CD4-positive, alpha-beta T cell treated with Interleukin-15 for 4 hours (primary cell): ENCODE data around the gene CTF1.
"Not testable (repeated sequence)": the region's sequence is repeated elsewhere in the genome, so short reads cannot be mapped to it uniquely, and the experiment has no call there.

Experiments
- DNase-seq: peaks from one replicate; pipeline ENCODE4 v3.0.0-alpha.2; 2020; ENCODE audit warnings: low spot score

CTF1 gene

DNA sequence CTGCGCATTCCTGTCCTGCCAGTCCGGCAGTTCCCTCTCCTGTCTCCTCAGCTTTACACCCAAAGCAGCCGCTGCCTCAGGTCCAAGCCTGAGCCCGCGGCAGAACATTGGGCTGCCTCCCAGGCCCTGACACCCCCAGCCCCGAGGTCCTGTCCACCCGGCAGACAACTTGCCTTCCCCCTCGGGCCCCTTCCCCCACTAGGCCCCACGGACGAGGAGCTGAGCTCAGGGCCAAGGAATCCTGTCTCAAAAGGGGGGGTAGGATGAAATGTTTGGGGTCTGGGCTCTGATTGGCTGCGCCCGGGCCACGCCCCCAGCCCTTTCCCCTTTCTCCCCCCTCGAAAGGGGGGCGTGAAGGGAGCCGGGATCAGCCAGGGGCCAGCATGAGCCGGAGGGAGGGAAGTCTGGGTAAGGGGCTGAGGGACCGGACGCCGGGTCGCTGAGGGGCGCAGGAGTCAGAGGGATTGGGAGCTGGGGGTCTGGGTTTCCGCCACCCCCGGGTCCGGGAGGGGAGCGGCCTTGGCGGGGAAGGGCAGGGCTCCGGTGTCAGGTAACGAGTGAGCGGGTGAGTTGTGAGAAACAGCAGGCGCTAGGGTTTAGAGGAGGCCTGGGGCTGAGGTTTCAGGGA, at the start of gene CTF1:
TSS of gene CTF1 (plus strand) at position 354 of the 628 bp plus-strand sequence. CDS start at position 384, 30 bp downstream.
- no peak for DNase-seq

DNA sequence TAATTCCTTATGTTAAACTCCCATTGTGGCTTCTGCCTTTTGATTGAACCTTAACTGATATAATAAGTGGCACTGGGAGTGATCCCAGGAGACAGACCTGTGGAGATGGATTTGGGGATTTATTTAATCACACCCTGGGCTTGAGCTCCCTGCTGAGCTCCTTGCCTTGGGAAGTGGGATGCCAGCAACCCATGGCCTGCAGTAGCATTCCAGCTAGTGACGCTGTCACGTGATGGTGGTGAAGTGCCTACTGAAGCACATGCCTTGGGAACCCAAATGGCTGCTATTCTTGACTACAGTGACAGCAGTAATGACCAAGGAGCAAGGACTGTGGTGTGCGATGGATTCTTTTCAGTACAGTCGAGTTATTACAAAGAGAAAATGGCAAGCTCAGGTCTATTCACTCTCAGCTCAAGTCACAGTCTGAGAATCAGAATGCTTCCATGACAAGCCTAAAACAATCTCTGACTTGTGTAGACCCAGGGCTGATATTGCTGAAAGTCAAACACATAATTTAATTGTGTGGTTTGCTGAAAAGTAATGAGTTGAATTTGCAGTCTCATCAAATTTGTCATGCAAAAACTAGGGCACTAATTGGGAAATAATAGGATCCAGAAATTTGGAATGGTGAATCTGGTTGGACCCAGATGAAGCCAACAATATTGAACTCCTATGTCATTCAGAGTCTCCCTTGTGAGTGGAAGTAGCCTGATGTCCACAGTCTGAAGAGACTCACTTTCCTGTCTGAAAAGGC, 49.6 kb upstream of the CTF1 start:
- DNase-seq = no peak

- DNase-seq = no peak
Measured at GRCh38 chr16:30850246-30850645, 46.2 kb upstream of the CTF1 start.

DNA sequence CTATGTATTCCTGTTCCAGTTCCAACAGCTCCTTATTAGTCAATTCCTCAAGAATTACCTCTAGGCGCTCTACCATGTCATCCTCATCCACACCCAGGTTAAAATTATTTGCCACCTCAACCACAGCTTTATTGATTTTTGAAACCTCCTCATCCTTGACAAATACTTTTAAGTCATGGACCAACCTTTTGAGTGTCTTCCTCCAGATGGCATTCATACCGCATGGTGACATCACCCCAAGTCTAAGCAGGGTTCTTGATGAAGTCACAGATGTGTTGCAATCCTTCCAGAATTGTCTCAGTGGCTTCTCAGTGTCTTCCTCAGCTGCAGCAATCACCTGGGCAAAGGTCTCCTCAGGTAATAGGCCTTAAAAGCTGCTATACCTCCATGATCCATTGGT, 42.7 kb upstream of the CTF1 start:
- DNase-seq = no peak

GRCh38 chr16:30858111-30858495, 38.3 kb upstream of the CTF1 start:
- no peak for DNase-seq

GRCh38 chr16:30858829-30859423, 37.5 kb upstream of the CTF1 start:
- no peak for DNase-seq

DNA sequence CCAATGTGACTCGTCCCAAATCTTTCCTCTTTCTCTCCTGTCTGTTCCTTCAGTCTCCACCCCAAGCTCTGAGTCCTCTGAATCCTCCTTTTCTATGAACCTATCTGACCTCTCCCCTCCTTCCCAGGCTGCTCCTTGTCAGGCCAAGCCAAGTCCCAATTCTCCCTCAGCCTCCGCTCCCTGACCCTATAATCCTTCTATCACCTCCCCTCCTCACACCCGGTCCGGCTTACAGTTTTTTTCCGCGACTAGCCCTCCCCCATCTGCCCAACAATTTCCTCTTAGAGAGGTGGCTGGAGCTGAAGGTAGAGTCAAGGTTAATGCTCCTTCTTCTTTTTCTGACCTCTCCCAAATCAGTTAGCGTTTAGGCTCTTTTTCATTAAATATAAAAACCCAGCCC, 35.7 kb upstream of the CTF1 start:
- not testable (repeated sequence) for DNase-seq

DNA sequence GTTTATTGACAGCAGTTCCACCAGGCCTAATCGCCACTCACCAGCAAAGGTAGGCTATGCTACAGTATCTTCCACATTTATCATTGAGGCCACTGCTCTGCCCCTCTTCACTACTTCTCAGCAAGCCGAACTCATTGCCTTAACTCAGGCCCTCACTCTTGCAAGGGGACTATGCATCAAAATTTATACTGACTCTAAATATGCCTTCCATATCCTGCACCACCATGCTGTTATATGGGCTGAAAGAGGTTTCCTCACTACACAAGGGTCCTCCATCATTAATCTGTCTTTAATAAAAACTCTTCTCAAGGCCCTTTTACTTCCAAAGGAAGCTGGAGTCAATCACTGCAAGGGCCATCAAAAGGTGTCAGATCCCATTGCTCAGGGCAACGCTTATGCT, 33.2 kb upstream of the CTF1 start:
- DNase-seq = not testable (repeated sequence)

DNA sequence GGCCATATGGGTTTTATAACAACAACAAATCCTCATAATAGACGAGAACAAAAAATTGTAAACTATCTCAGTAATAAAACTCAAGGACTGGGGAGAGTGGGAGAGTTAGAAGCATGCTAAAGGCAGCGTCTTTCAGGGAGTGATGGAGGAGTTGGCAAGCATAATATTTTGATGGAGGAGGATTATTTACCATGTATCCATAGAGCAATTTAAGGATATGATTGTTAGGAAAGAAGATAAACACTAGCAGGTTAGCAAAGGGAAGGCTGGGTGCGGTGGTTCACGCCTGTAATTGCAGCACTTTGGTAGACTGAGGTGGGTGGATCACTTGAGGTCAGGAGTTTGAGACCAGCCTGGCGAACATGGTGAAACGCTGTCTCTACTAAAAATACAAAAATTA, 30.4 kb upstream of the CTF1 start:
- DNase-seq = no peak

- no peak for DNase-seq
Measured at GRCh38 chr16:30867747-30868146, 28.7 kb upstream of the CTF1 start.

- DNase-seq = no peak
Measured at GRCh38 chr16:30870904-30871303, 25.5 kb upstream of the CTF1 start.

DNA sequence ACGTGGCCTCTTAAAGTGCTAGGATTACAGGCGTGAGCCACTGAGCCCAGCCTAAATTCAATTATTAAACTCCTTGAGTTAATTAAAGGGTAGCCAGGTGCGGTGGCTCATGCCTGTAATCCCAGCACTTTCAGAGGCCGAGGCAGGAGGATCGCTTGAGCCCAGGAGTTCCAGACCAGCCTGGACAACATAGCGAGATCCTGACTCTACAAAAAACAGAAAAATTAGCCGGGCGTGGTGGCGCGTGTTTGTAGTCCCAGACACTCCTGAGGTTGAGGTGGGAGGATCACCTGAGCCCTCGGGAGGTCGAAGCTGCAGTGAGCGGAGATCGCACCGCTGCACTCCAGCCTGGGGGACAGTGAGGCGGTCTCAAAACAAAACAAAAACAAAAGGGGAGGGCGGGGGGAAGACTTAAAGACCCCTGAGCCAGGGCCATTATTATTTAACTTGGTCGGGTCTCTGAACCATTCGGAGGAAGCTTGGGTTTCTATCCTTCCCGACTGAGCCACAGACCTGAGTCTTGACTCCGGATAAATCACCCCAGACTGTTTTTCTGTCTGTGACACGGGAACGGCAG, 22.1 kb upstream of the CTF1 start:
- DNase-seq = no peak

GRCh38 chr16:30874821-30875717, 21.3 kb upstream of the CTF1 start:
- peak; percentile 92 for DNase-seq

- peak; percentile 65 for DNase-seq
Measured at GRCh38 chr16:30875871-30876801, 20.3 kb upstream of the CTF1 start.

- DNase-seq = no peak
Measured at GRCh38 chr16:30876867-30877266, 19.5 kb upstream of the CTF1 start.

DNA sequence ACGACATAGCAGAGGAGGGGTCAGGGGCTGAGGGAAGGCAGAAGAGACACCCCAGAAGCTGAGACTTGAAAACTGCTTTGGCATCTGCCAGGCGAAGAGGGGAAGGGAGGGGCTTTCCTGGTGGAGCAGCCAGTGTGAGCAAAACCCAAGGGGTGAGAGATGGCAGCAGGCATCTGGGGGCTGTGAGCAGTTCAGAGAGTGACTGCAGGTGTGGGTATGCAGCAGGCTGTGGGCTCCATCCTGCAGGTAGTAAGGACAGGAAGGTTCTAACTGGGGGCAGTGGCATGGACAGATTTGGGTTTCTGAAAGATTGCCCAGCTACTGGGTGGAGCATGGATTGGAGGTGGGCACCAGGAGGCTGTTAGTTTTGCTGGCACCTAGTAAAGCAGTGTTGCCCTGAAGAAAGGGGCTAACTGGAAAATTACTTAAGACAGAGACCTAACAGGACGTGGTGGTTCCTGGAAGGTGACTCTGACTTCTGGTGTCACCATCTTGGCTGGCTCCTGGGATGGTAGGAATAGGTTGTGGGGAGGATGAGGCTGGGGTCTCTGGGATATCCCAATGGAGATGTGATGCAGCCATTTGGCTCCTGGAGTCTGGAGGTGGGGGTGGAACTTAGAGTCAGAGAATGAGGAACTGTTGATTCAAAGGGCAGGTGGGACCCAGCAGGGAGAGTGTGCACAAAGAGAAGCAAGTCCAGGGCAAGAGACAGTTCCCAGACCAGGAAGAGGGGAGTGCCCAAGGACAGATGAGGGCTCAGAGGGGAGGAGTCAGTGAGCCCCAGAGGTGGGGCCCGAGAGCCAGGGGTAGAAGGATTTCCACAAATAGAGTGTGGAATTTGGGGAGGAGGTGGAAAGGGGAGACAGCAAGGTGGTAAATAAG, 13.7 kb upstream of the CTF1 start:
- no peak for DNase-seq

GRCh38 chr16:30884760-30885159, 11.7 kb upstream of the CTF1 start:
- DNase-seq = no peak

- DNase-seq = no peak
Measured at GRCh38 chr16:30885196-30885595, 11.2 kb upstream of the CTF1 start.

DNA sequence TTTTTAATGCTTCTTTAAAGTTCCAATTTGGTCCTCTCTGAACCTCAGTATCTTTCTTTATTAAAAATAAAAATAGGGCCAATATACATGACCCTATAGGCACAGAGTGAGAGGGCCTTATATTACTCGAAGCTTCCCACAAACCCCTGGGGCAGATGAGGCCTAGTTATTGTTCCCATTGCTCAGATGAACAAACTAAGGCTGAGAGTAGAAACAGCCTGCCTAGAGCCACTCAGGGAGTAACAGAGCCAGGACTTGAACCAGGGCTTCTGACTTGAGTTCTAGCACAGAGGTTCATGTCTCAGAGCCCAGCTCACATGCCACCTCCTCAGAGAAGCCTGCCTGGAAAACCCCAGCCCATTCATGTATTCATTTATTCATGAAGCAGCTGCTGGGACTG, 10.3 kb upstream of the CTF1 start:
- no peak for DNase-seq

DNA sequence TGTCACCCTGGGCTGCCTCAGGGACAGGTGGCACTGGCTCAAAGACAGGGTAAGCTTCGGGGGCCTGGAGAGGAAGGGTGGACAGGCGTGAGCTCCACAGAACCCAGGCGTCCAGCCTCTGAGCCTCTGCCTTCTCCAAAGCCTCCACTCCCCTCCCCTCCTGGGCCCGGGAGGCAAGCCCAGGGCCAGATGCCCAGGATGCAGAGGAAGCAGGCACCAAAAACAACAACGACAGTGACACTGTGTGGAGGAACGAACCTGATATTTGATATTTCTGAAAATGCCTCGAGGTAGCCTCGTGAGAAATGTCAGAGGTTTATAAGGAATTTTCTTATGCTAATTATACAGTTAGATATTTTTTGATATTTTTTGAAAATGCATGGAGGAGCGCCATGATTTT, 8.5 kb upstream of the CTF1 start:
- no peak for DNase-seq
